Hair follicle dermal papilla cell (primary cell): Measurements from ENCODE around the gene SNAP25. TPM values are rescaled to one million over a fixed set of nuclear protein-coding genes. Genes with fewer than 3 reads are reported as not detected.

Experiments used
- small RNA-seq: library from RNA; depleted of rRNA; stranded (forward); fragments of <200 nt; gene quantifications from one replicate; pipeline ENCODE3, GENCODE V24; 2012
- total RNA-seq: library from RNA; depleted of rRNA; stranded (reverse); fragments of >200 nt; gene quantifications from 2 replicates; pipeline ENCODE4 v1.2.3, GENCODE V29; 2012

Gene SNAP25
- 0.32 and 0.73 TPM in 2 replicates for total RNA-seq

GRCh38 chr20:10218536-10219451, at the start of gene SNAP25:
SNAP25 (plus strand) TSS chr20:10218830; CDS start chr20:10275492, 56,662 bp downstream.

Small RNA genes lying within 50 kb of the gene (small RNA-seq; reads per million reads assigned to genes)
- not detected for gene HIGD1AP15

Other genes with a start within 250 kb of the SNAP25 start
- gene ANKEF1, start 183.8 kb upstream of the SNAP25 start, total RNA-seq: 3.4 and 4.2 TPM in 2 replicates
- gene MKKS, start 215.4 kb downstream of the SNAP25 start, total RNA-seq: 5.5 and 6.4 TPM in 2 replicates
- 4.4 and 5.0 TPM in 2 replicates for gene SLX4IP, start 216.5 kb downstream of the SNAP25 start, total RNA-seq